IMR-90 (cell line): ENCODE data around the gene ATP5F1D. TPM values are rescaled to one million over a fixed set of nuclear protein-coding genes. Genes with fewer than 3 reads are reported as not detected.

ENCODE experiments used
- ATAC-seq: fragments of 200-7000 bp; cut with Tn5 transposase; 2 replicates; pipeline ENCODE4 v1.9.1; 2020; ENCODE audit warnings: low read depth, mild to moderate bottlenecking, moderate library complexity
- BruUV-seq: library from RNA; stranded (reverse); fragments of 400-500 nt; replicated peaks from 2 replicates; lab custom pipeline; 2021; lab: Mats Ljungman, UMichigan
- CTCF ChIA-PET: fragments of 300-600 bp; formaldehyde crosslinking; extraction: SDS; loops from one replicate; lab custom pipeline; 2021; ENCODE audit warnings: antibody characterized with exemption; lab: Yijun Ruan, JAX
- POLR2A ChIA-PET: fragments of 300-600 bp; sonication (Branson Sonifier 250); formaldehyde crosslinking; loops from one replicate; lab custom pipeline; 2022; ENCODE audit warnings: antibody characterized with exemption; ENCODE audit not compliant: unreplicated experiment; lab: Charles Lee
- DNase-seq: peaks from one replicate; pipeline ENCODE4 v3.0.0; 2013
- H2AFZ ChIP-seq: replicated peaks from 2 replicates; pipeline ENCODE3; 2013; ENCODE audit warnings: low read length, mild to moderate bottlenecking; ENCODE audit not compliant: poor library complexity
- H2AK5ac ChIP-seq: 2 replicates; pipeline ENCODE4 v1.6.1; 2013; ENCODE audit warnings: low read depth, low read length, inconsistent platforms
- H2AK9ac ChIP-seq: replicated peaks from 2 replicates; pipeline ENCODE3; 2013; ENCODE audit warnings: mild to moderate bottlenecking, low read depth, low read length, moderate library complexity; ENCODE audit not compliant: poor library complexity
- H2BK120ac ChIP-seq: 2 replicates; pipeline ENCODE4 v1.6.1; 2013; ENCODE audit warnings: low read depth, low read length, inconsistent platforms
- H2BK15ac ChIP-seq: 3 replicates; pipeline ENCODE4 v1.6.1; 2013; ENCODE audit warnings: low read depth, low read length, inconsistent platforms
- H2BK20ac ChIP-seq: 2 replicates; pipeline ENCODE4 v1.6.1; 2013; ENCODE audit warnings: low read depth, mild to moderate bottlenecking, inconsistent platforms, low read length, moderate library complexity
- H2BK5ac ChIP-seq: 2 replicates; pipeline ENCODE4 v1.6.1; 2013; ENCODE audit warnings: mild to moderate bottlenecking, low read depth, low read length, inconsistent platforms; ENCODE audit not compliant: poor library complexity, severe bottlenecking
- H3K14ac ChIP-seq: replicated peaks from 2 replicates; pipeline ENCODE4 v1.6.1; 2013; ENCODE audit warnings: low read depth, low read length, inconsistent platforms
- H3K18ac ChIP-seq: 2 replicates; pipeline ENCODE4 v1.6.1; 2013; ENCODE audit warnings: low read depth, low read length, control low read depth
- H3K23ac ChIP-seq: 2 replicates; pipeline ENCODE4 v1.6.1; 2013; ENCODE audit warnings: low read depth, low read length, inconsistent platforms
- H3K27ac ChIP-seq: 2 replicates; pipeline ENCODE4 v1.5.1; 2013; ENCODE audit warnings: mild to moderate bottlenecking, control low read depth, low read length; ENCODE audit not compliant: insufficient read depth
- H3K27me3 ChIP-seq: 2 replicates; pipeline ENCODE4 v1.6.1; 2013; ENCODE audit warnings: low read length; ENCODE audit not compliant: control insufficient read depth, insufficient read depth
- H3K36me3 ChIP-seq: 2 replicates; pipeline ENCODE4 v1.6.1; 2013; ENCODE audit warnings: low read length, mixed read lengths; ENCODE audit not compliant: control insufficient read depth, insufficient read depth
- H3K4ac ChIP-seq: 2 replicates; pipeline ENCODE4 v1.6.1; 2013; ENCODE audit warnings: low read depth, low read length, inconsistent platforms
- H3K4me1 ChIP-seq: 2 replicates; pipeline ENCODE4 v1.6.1; 2013; ENCODE audit warnings: low read length, mixed read lengths; ENCODE audit not compliant: control insufficient read depth, insufficient read depth
- H3K4me2 ChIP-seq: 2 replicates; pipeline ENCODE4 v1.6.1; 2013; ENCODE audit warnings: low read depth, mild to moderate bottlenecking, control low read depth, low read length, moderate library complexity
- H3K4me3 ChIP-seq: 2 replicates; pipeline ENCODE4 v1.5.1; 2013; ENCODE audit warnings: low read depth, mild to moderate bottlenecking, control low read depth, low read length, moderate library complexity; ENCODE audit not compliant: insufficient read depth
- H3K56ac ChIP-seq: 2 replicates; pipeline ENCODE4 v1.6.1; 2013; ENCODE audit warnings: low read length, inconsistent platforms; ENCODE audit not compliant: insufficient read depth; ENCODE audit errors: extremely low read depth
- H3K79me1 ChIP-seq, 2 experiments: 2 replicates each; pipeline ENCODE4 v1.6.1; 2013; ENCODE audit warnings: low read length in 2 of 2, inconsistent platforms in 1 of 2, low read depth in 1 of 2
- H3K9ac ChIP-seq: 2 replicates; pipeline ENCODE4 v1.6.1; 2013; ENCODE audit warnings: low read depth, low read length, control low read depth
- H3K9me1 ChIP-seq: 2 replicates; pipeline ENCODE4 v1.6.1; 2013; ENCODE audit warnings: low read length, inconsistent platforms; ENCODE audit not compliant: insufficient read depth
- H3K9me3 ChIP-seq: 2 replicates; pipeline ENCODE4 v1.6.1; 2013; ENCODE audit warnings: low read length; ENCODE audit not compliant: control insufficient read depth, insufficient read depth
- H4K20me1 ChIP-seq: 2 replicates; pipeline ENCODE4 v1.6.1; 2013; ENCODE audit warnings: low read length, inconsistent platforms; ENCODE audit not compliant: insufficient read depth
- H4K5ac ChIP-seq: 2 replicates; pipeline ENCODE4 v1.6.1; 2013; ENCODE audit warnings: mild to moderate bottlenecking, low read depth, low read length, control low read depth
- H4K8ac ChIP-seq, 2 experiments: 2 replicates each; pipeline ENCODE4 v1.6.1; 2013; ENCODE audit warnings: low read depth in 2 of 2, low read length in 2 of 2, control low read depth in 1 of 2, inconsistent platforms in 1 of 2
- H4K91ac ChIP-seq: 2 replicates; pipeline ENCODE4 v1.6.1; 2013; ENCODE audit warnings: low read depth, low read length, inconsistent platforms; ENCODE audit not compliant: insufficient read depth
- BHLHE40 ChIP-seq: fragments of 150-350 bp; IDR thresholded peaks from 2 replicates; pipeline ENCODE4 v1.6.1; 2016; ENCODE audit warnings: mild to moderate bottlenecking, low read depth, low read length
- CEBPB ChIP-seq: IDR thresholded peaks from 2 replicates; pipeline ENCODE4 v1.6.1; 2012; ENCODE audit warnings: low read depth, low read length, improper control_type of control experiment
- CHD1 ChIP-seq: IDR thresholded peaks from 2 replicates; pipeline ENCODE4 v1.6.1; 2012; ENCODE audit warnings: low read depth, low read length, improper control_type of control experiment
- FOS ChIP-seq: fragments of 150-350 bp; IDR thresholded peaks from 2 replicates; pipeline ENCODE4 v1.6.1; 2016; ENCODE audit warnings: low read depth, low read length
- MAFK ChIP-seq: IDR thresholded peaks from 2 replicates; pipeline ENCODE4 v1.6.1; 2012; ENCODE audit warnings: low read depth, low read length, improper control_type of control experiment
- MAZ ChIP-seq: IDR thresholded peaks from 2 replicates; pipeline ENCODE4 v1.6.1; 2012; ENCODE audit warnings: low read depth, mild to moderate bottlenecking, low read length, improper control_type of control experiment, moderate library complexity, borderline replicate concordance
- MXI1 ChIP-seq: IDR thresholded peaks from 2 replicates; pipeline ENCODE4 v1.6.1; 2012; ENCODE audit warnings: low read depth, mild to moderate bottlenecking, low read length, moderate library complexity, borderline replicate concordance
- NFE2L2 ChIP-seq: fragments of 150-350 bp; IDR thresholded peaks from 2 replicates; pipeline ENCODE4 v1.6.1; 2016; ENCODE audit warnings: low read depth, mild to moderate bottlenecking, low read length
- POLR2A ChIP-seq: IDR thresholded peaks from 2 replicates; pipeline ENCODE4 v1.6.1; 2012; ENCODE audit warnings: mild to moderate bottlenecking, low read depth, low read length
- RAD21 ChIP-seq: IDR thresholded peaks from 2 replicates; pipeline ENCODE4 v1.6.1; 2012; ENCODE audit warnings: low read length, improper control_type of control experiment
- RCOR1 ChIP-seq: IDR thresholded peaks from 2 replicates; pipeline ENCODE4 v1.6.1; 2012; ENCODE audit warnings: mild to moderate bottlenecking, low read length, improper control_type of control experiment; ENCODE audit not compliant: insufficient replicate concordance
- RFX5 ChIP-seq: IDR thresholded peaks from 2 replicates; pipeline ENCODE4 v1.8.0; 2012; ENCODE audit warnings: low read depth, mild to moderate bottlenecking, low read length, moderate library complexity
- SMC3 ChIP-seq: fragments of 150-350 bp; IDR thresholded peaks from 2 replicates; pipeline ENCODE4 v1.6.1; 2016; ENCODE audit warnings: low read depth, mild to moderate bottlenecking, antibody characterized with exemption, low read length, moderate library complexity
- USF2 ChIP-seq: fragments of 150-350 bp; IDR thresholded peaks from 2 replicates; pipeline ENCODE4 v1.6.1; 2017; ENCODE audit warnings: mild to moderate bottlenecking, antibody characterized with exemption, low read length, low read depth
- WGBS, 2 experiments: methylation state at CpG; one replicate each; pipeline versions ENCODE4 v1.1.5 to v1.1.7; 2013; ENCODE audit warnings: missing lambda C conversion rate in 2 of 2; ENCODE audit not compliant: insufficient read length in 1 of 2; ENCODE audit errors: extremely low coverage in 2 of 2; 5-methylcytosine and 5-hydroxymethylcytosine counted together
- dilution Hi-C: fragments of 300-500 bp; cut with HindIII; formaldehyde crosslinking; loops from one replicate; pipeline ENCODE4 v1.14.3; 2018; ENCODE audit warnings: low sequenced_read_pairs; ENCODE audit not compliant: unreplicated experiment
- in situ Hi-C: fragments of 300-500 bp; cut with MboI; formaldehyde crosslinking; loops from 3 replicates; pipeline ENCODE4 v1.14.3; 2019; ENCODE audit warnings: low sequenced_read_pairs, inconsistent platforms, mixed read lengths
- intact Hi-C: fragments of 100-400 bp; cut with micrococcal nuclease; formaldehyde crosslinking; loops from 2 replicates; pipeline ENCODE4 v1.10.0; 2022
- polyA plus RNA-seq, 3 experiments: library from polyadenylated mRNA; depleted of rRNA; stranded (reverse); fragments of >200 nt; gene quantifications; 2 replicates each; pipeline ENCODE4 v1.2.3, GENCODE V29; 2012; ENCODE audit warnings: low replicate concordance in 1 of 3
- total RNA-seq: library from RNA; depleted of rRNA; stranded (reverse); fragments of >200 nt; gene quantifications from 2 replicates; pipeline ENCODE4 v1.2.3, GENCODE V29; 2012
- TF ChIP-seq, protein P1 (sequence below): conservative IDR thresholded peaks from 2 replicates; pipeline ENCODE4 v1.5.1; 2012; ENCODE audit warnings: mild to moderate bottlenecking, low read depth, low read length, improper control_type of control experiment
- TF ChIP-seq, protein P2 (sequence below): fragments of 150-350 bp; IDR thresholded peaks from 2 replicates; pipeline ENCODE4 v1.6.1; 2016; ENCODE audit warnings: low read depth, mild to moderate bottlenecking, low read length, moderate library complexity, borderline replicate concordance

The ATP5F1D gene
- total and polyA plus RNA-seq, 2 of the 4 experiments (the other 2 are of a cell fraction), result 7.3 to 140 TPM

GRCh38 chr19:1216756-1217155 is 24.8 kb upstream of the ATP5F1D start:
- Histone ChIP-seq H3K56ac (no peak overlapping the region), H3K36me3 (peaks cover 26% of the 10 kb centered on the region; the same call in 1 of the 2 replicates), H3K9me3 (no peaks in the 10 kb centered on the region), H4K8ac (no peak overlapping the region), H2BK15ac (no peak overlapping the region), H3K9ac (no peak overlapping the region), H3K79me1 (peaks cover 18 to 80% of the 10 kb centered on the region in 2 experiments; a peak in 3 of 4 replicates), H3K27ac (no peak overlapping the region), H3K14ac (no peak overlapping the region), H2BK20ac (no peak overlapping the region), H2BK5ac (no peak overlapping the region), H2AK9ac (no peak overlapping the region), H2AK5ac (peak overlapping the region; percentile 17; the same call in 1 of the 2 replicates), H3K4me1 (peaks cover 18% of the 10 kb centered on the region), H4K91ac (no peak overlapping the region), H4K5ac (no peak overlapping the region), H3K27me3 (no peaks in the 10 kb centered on the region), H3K23ac (no peak overlapping the region), H4K20me1 (peaks cover 63% of the 10 kb centered on the region), H3K9me1 (peaks cover 15% of the 10 kb centered on the region), H2AFZ (no peak overlapping the region), H3K4me2 (no peak overlapping the region), H3K4me3 (no peak overlapping the region), H3K18ac (no peak overlapping the region), H3K4ac (no peak overlapping the region), H2BK120ac (no peak overlapping the region)
- in situ Hi-C loops (no loop called here), intact Hi-C loops (no loop called here), dilution Hi-C loops (no loop called here)
- DNase-seq (no peak), ATAC-seq (no peak)
- 88% methylated on average over 5 of the region's 12 CpGs; no CpG with 5 or more reads in 1 of the 2 experiments for WGBS, 2 experiments
- BruUV-seq, result no TSS peak
- POLR2A ChIA-PET, result no interaction called here
- CTCF ChIA-PET, result interaction anchor here (0.6 to 1.5 kb wide), 2 partner anchors 18 to 27 kb away, joined by 4 to 5 read pairs; no protein-coding TSS in a partner anchor
- TF ChIP-seq, protein P1, sequence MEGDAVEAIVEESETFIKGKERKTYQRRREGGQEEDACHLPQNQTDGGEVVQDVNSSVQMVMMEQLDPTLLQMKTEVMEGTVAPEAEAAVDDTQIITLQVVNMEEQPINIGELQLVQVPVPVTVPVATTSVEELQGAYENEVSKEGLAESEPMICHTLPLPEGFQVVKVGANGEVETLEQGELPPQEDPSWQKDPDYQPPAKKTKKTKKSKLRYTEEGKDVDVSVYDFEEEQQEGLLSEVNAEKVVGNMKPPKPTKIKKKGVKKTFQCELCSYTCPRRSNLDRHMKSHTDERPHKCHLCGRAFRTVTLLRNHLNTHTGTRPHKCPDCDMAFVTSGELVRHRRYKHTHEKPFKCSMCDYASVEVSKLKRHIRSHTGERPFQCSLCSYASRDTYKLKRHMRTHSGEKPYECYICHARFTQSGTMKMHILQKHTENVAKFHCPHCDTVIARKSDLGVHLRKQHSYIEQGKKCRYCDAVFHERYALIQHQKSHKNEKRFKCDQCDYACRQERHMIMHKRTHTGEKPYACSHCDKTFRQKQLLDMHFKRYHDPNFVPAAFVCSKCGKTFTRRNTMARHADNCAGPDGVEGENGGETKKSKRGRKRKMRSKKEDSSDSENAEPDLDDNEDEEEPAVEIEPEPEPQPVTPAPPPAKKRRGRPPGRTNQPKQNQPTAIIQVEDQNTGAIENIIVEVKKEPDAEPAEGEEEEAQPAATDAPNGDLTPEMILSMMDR, result no peak
- TF ChIP-seq FOS, result no peak
- no peak for TF ChIP-seq RFX5
- no peak for TF ChIP-seq CEBPB
- TF ChIP-seq MAZ, result no peak
- no peak for TF ChIP-seq SMC3
- no peak for TF ChIP-seq USF2
- no peak for TF ChIP-seq RAD21
- TF ChIP-seq MXI1, result no peak
- TF ChIP-seq CHD1, result no peak
- TF ChIP-seq MAFK, result no peak
- no peak for TF ChIP-seq NFE2L2
- TF ChIP-seq BHLHE40, result no peak
- TF ChIP-seq RCOR1, result no peak
- TF ChIP-seq, protein P2, sequence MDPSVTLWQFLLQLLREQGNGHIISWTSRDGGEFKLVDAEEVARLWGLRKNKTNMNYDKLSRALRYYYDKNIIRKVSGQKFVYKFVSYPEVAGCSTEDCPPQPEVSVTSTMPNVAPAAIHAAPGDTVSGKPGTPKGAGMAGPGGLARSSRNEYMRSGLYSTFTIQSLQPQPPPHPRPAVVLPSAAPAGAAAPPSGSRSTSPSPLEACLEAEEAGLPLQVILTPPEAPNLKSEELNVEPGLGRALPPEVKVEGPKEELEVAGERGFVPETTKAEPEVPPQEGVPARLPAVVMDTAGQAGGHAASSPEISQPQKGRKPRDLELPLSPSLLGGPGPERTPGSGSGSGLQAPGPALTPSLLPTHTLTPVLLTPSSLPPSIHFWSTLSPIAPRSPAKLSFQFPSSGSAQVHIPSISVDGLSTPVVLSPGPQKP, result no peak
- TF ChIP-seq POLR2A, result no peak; the same call in 1 of the 2 replicates
